Fibroblast of mammary gland (primary cell): ENCODE data around the gene DMAP1.

Source experiments
- DNase-seq: peaks from one replicate; pipeline ENCODE4 v3.0.0-alpha.2; 2010; ENCODE audit warnings: low read depth
- H3K4me3 ChIP-seq: 2 replicates; pipeline ENCODE4 v1.5.1; 2011; ENCODE audit warnings: low read depth, mild to moderate bottlenecking, low read length, moderate library complexity; ENCODE audit not compliant: control insufficient read depth
- CTCF ChIP-seq: conservative IDR thresholded peaks from 2 replicates; pipeline ENCODE4 v1.5.1; 2011; ENCODE audit warnings: low read depth, low read length, inconsistent platforms; ENCODE audit not compliant: control insufficient read depth, insufficient read depth

The DMAP1 gene

GRCh38 chr1:44208226-44208625 lies 5.0 kb upstream of the DMAP1 start:
- H3K4me3 ChIP-seq, result no peak overlapping the region
- TF ChIP-seq CTCF, result no peak
- DNase-seq, result no peak

- DNase-seq, result no peak
- no peak overlapping the region for H3K4me3 ChIP-seq
- no peak for TF ChIP-seq CTCF
Observed at GRCh38 chr1:44210595-44210994, 2.7 kb upstream of the DMAP1 start.

- TF ChIP-seq CTCF, result no peak
- no peak for DNase-seq
- peak overlapping the region; percentile 78 for H3K4me3 ChIP-seq
Observed at GRCh38 chr1:44212355-44213221, 683 bp upstream of the DMAP1 start.

GRCh38 chr1:44217809-44218410 lies 4.6 kb downstream of the DMAP1 start:
- peak; percentile 97 for TF ChIP-seq CTCF
- no peak overlapping the region for H3K4me3 ChIP-seq
- peak; percentile 74 for DNase-seq

- no peak for DNase-seq
- H3K4me3 ChIP-seq, result no peak overlapping the region
- TF ChIP-seq CTCF, result no peak
Observed at GRCh38 chr1:44218503-44219300, 5.4 kb downstream of the DMAP1 start.

- DNase-seq, result no peak
- TF ChIP-seq CTCF, result no peak
- no peak overlapping the region for H3K4me3 ChIP-seq
Observed at GRCh38 chr1:44219301-44219626, 6.0 kb downstream of the DMAP1 start.
